Glutamatergic neuron (in vitro differentiated cells): ENCODE data around the gene PCAT7. TPM values are rescaled to one million over a fixed set of nuclear protein-coding genes. Genes with fewer than 3 reads are reported as not detected.

ENCODE experiments used
- DNase-seq: peaks from one replicate; pipeline ENCODE4 v3.0.0; 2022
- H3K27ac Mint-ChIP-seq: one replicate; pipeline ENCODE4 v1.8.0; 2020; ENCODE audit warnings: mild to moderate bottlenecking, mixed read lengths, inconsistent platforms; ENCODE audit not compliant: unreplicated experiment
- H3K27me3 Mint-ChIP-seq: one replicate; pipeline ENCODE4 v1.8.0; 2020; ENCODE audit warnings: mild to moderate bottlenecking, moderate library complexity, mixed read lengths, inconsistent platforms; ENCODE audit not compliant: unreplicated experiment
- H3K36me3 Mint-ChIP-seq: one replicate; pipeline ENCODE4 v1.8.0; 2020; ENCODE audit warnings: mild to moderate bottlenecking, mixed read lengths, inconsistent platforms; ENCODE audit not compliant: unreplicated experiment
- H3K4me1 Mint-ChIP-seq: one replicate; pipeline ENCODE4 v1.8.0; 2020; ENCODE audit warnings: mild to moderate bottlenecking, low read depth, mixed read lengths, inconsistent platforms; ENCODE audit not compliant: unreplicated experiment
- H3K4me3 Mint-ChIP-seq: one replicate; pipeline ENCODE4 v1.8.0; 2020; ENCODE audit warnings: mild to moderate bottlenecking, mixed read lengths, inconsistent platforms; ENCODE audit not compliant: unreplicated experiment
- H3K9me3 Mint-ChIP-seq: one replicate; pipeline ENCODE4 v1.8.0; 2020; ENCODE audit warnings: mild to moderate bottlenecking, moderate library complexity, mixed read lengths, inconsistent platforms; ENCODE audit not compliant: unreplicated experiment
- CTCF ChIP-seq: fragments of 200-600 bp; sonication (generic); IDR thresholded peaks from one replicate; pipeline ENCODE4 v1.5.0; 2021; ENCODE audit not compliant: partially characterized antibody, unreplicated experiment
- total RNA-seq: library from RNA; stranded (reverse); fragmentation: NEBNext Ultra II Directional; extraction: Animal tissue kit (Norgen Biotek cat#: 25700); gene quantifications from one replicate; pipeline ENCODE4 v1.2.1, GENCODE V29; 2021; ENCODE audit not compliant: unreplicated experiment

PCAT7 gene
- total RNA-seq, 1 donor from 2014 or later = 16.4 TPM

GRCh38 chr9:94593459-94594345 is 38.8 kb downstream of the PCAT7 start, which contains the start of gene FBP2:
Gene FBP2 (minus strand): TSS chr9:94593824. CDS start chr9:94593726, 98 bp downstream.
- no peaks in the 10 kb centered on the region for H3K4me1 Mint-ChIP-seq
- H3K27me3 Mint-ChIP-seq = peaks cover 2% of the 10 kb centered on the region
- no peak within 1 kb of the TSS for H3K27ac Mint-ChIP-seq
- H3K36me3 Mint-ChIP-seq = no peaks in the 10 kb centered on the region
- H3K4me3 Mint-ChIP-seq = no peak within 1 kb of the TSS
- no peak for TF ChIP-seq CTCF
- peaks cover 1% of the 10 kb centered on the region for H3K9me3 Mint-ChIP-seq
- no peak for DNase-seq

- no peaks in the 10 kb centered on the region for H3K27me3 Mint-ChIP-seq
- no peak for TF ChIP-seq CTCF
- H3K4me1 Mint-ChIP-seq = no peaks in the 10 kb centered on the region
- H3K36me3 Mint-ChIP-seq = no peaks in the 10 kb centered on the region
- DNase-seq = no peak
- no peak overlapping the region for H3K27ac Mint-ChIP-seq
- H3K4me3 Mint-ChIP-seq = no peak overlapping the region
- no peaks in the 10 kb centered on the region for H3K9me3 Mint-ChIP-seq
These were observed 44.2 kb downstream of the PCAT7 start for GRCh38 chr9:94599102-94599501.

GRCh38 chr9:94600258-94600657 is 45.4 kb downstream of the PCAT7 start:
- TF ChIP-seq CTCF = no peak

GRCh38 chr9:94600715-94601114 is 45.8 kb downstream of the PCAT7 start:
- Mint-ChIP-seq H3K27ac (no peak overlapping the region), H3K36me3 (no peaks in the 10 kb centered on the region), H3K27me3 (peaks cover 2% of the 10 kb centered on the region), H3K4me3 (no peak overlapping the region), H3K4me1 (no peaks in the 10 kb centered on the region), H3K9me3 (no peaks in the 10 kb centered on the region)
- DNase-seq = no peak
- TF ChIP-seq CTCF = no peak

More at GRCh38 chr9:94600258-94600657, 45.4 kb downstream of the PCAT7 start:
- H3K27me3 Mint-ChIP-seq = peaks cover under 1% of the 10 kb centered on the region
- H3K27ac Mint-ChIP-seq = no peak overlapping the region
- no peaks in the 10 kb centered on the region for H3K9me3 Mint-ChIP-seq
- H3K36me3 Mint-ChIP-seq = no peaks in the 10 kb centered on the region
- no peak overlapping the region for H3K4me3 Mint-ChIP-seq
- no peaks in the 10 kb centered on the region for H3K4me1 Mint-ChIP-seq
- DNase-seq = no peak

GRCh38 chr9:94602666-94603065 is 47.8 kb downstream of the PCAT7 start:
- DNase-seq = no peak
- no peak overlapping the region for H3K4me3 Mint-ChIP-seq
- H3K27me3 Mint-ChIP-seq = peaks cover 2% of the 10 kb centered on the region
- H3K36me3 Mint-ChIP-seq = no peaks in the 10 kb centered on the region
- H3K4me1 Mint-ChIP-seq = peaks cover 3% of the 10 kb centered on the region
- H3K9me3 Mint-ChIP-seq = no peaks in the 10 kb centered on the region
- TF ChIP-seq CTCF = no peak
- H3K27ac Mint-ChIP-seq = no peak overlapping the region
